ENCODE measurements around the gene GARIN3. TPM values are rescaled to one million over a fixed set of nuclear protein-coding genes. Genes with fewer than 3 reads are reported as not detected.

The GARIN3 gene
- total RNA-seq, 1 experiment from 2014 or later: not detected

DNA sequence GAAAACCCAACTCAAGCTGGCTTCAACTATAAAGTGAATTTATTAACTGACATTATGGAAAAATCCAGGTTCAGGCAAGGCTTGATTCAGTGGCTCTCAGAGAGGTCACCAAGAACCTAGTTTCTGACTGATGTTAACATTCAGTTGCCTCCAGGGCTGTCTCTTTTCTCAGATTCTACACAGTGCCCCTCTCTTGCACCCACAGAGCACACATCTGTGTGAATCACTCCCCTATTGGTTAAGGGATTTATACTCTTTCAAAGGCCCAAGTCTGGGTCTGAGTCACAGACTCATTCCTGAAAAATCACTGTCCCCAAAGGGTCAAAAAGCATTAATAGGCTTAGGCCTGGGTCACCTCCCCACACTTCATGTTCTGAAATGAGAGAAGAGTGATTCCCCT is 51.1 kb downstream of the GARIN3 start:
- no peaks in the 10 kb centered on the region for H3K79me1 ChIP-seq (ENCODE audit: insufficient read depth, low read depth, low read length, poor library complexity, severe bottlenecking)
- no peak overlapping the region for H2BK15ac ChIP-seq (ENCODE audit: low read depth, low read length)
- no peaks in the 10 kb centered on the region for H3K23me2 ChIP-seq (ENCODE audit: insufficient read length, low read depth, low read length, poor library complexity, severe bottlenecking)
- DNase-seq: no peak
- no peak overlapping the region for H4K91ac ChIP-seq (ENCODE audit: insufficient read length, low read depth, low read length)
- no peak for TF ChIP-seq CTCF (conservative IDR thresholded peaks at IDR 0.05)
- no peak overlapping the region for H3K4ac ChIP-seq (ENCODE audit: low read depth, low read length)
- no peaks in the 10 kb centered on the region for H3K27me3 Mint-ChIP-seq (ENCODE audit: low read depth)
- no peak overlapping the region for H2BK120ac ChIP-seq (ENCODE audit: low read depth, low read length, poor library complexity, severe bottlenecking)
- no peaks in the 10 kb centered on the region for H3K27me3 ChIP-seq (ENCODE audit: insufficient read depth, low read length)
- H3K4me1 ChIP-seq (ENCODE audit: insufficient read depth, low read length): no peaks in the 10 kb centered on the region
- no peak overlapping the region for H2AFZ ChIP-seq (ENCODE audit: low read length)
- H3K23ac ChIP-seq (ENCODE audit: insufficient read length, low read depth, low read length): no peak overlapping the region
- no peak overlapping the region for H2BK20ac ChIP-seq (ENCODE audit: low read depth, low read length, poor library complexity, severe bottlenecking)
- no peak overlapping the region for H4K8ac ChIP-seq (replicated peaks; ENCODE audit: insufficient read length, low read depth, low read length)
- H4K20me1 ChIP-seq (ENCODE audit: control insufficient read depth, insufficient read depth, insufficient read length): no peaks in the 10 kb centered on the region
- H3K9me3 Mint-ChIP-seq: no peaks in the 10 kb centered on the region
- H3K9me3 ChIP-seq (ENCODE audit: control insufficient read depth, low read depth, low read length): no peaks in the 10 kb centered on the region
- H3K27ac Mint-ChIP-seq: no peak overlapping the region
- H3K79me2 ChIP-seq (ENCODE audit: insufficient read depth, low read length): no peaks in the 10 kb centered on the region
- no peak overlapping the region for H3K27ac ChIP-seq (ENCODE audit: insufficient read length, low read depth, low read length)
- H2BK12ac ChIP-seq (ENCODE audit: insufficient read length, low read depth, low read length): no peak overlapping the region
- H3T11ph ChIP-seq (ENCODE audit: low read length): no peak overlapping the region
- H4K5ac ChIP-seq (ENCODE audit: insufficient read length, low read depth, low read length): no peak overlapping the region
- H3K4me1 Mint-ChIP-seq: peaks cover 5% of the 10 kb centered on the region in 2 experiments; a peak in 3 of 4 replicates
- no peak overlapping the region for H3K9ac ChIP-seq (ENCODE audit: extremely low read depth, insufficient read length, low read length)
- no peak overlapping the region for H3K56ac ChIP-seq (ENCODE audit: insufficient read length, low read depth, low read length)
- no peak overlapping the region for H3K4me3 Mint-ChIP-seq
- no peak overlapping the region for H3K14ac ChIP-seq (ENCODE audit: insufficient read depth, low read length)
- no peak overlapping the region for H3K4me2 ChIP-seq (ENCODE audit: insufficient read depth, insufficient read length, low read length)
- no peaks in the 10 kb centered on the region for H3K36me3 Mint-ChIP-seq (ENCODE audit: insufficient read depth in 1 of 3, low read depth in 3 of 3)
- H3K18ac ChIP-seq (ENCODE audit: insufficient read length, low read depth, low read length): no peak overlapping the region
- no peak overlapping the region for H2AK5ac ChIP-seq (ENCODE audit: insufficient read length, low read length)
- H2BK5ac ChIP-seq (ENCODE audit: insufficient read length, low read length): no peak overlapping the region

Measured in H9 (cell line).